Neural cell (in vitro differentiated cells): ENCODE data around the gene PRADC1. TPM values are rescaled to one million over a fixed set of nuclear protein-coding genes. Genes with fewer than 3 reads are reported as not detected.

Source experiments
- H2AFZ ChIP-seq: fragments of 200-600, 300-800 bp; sonication (generic), shearing (Covaris generic); 2 replicates; pipeline ENCODE4 v1.6.0; 2014; ENCODE audit warnings: low read depth, mild to moderate bottlenecking, antibody characterized with exemption, low read length, moderate library complexity
- H3F3A ChIP-seq: fragments of 200-600 bp; shearing (Covaris generic); 2 replicates; pipeline ENCODE4 v1.6.1; 2016; ENCODE audit warnings: mild to moderate bottlenecking, moderate library complexity, mixed read lengths, antibody characterized with exemption, low read length; ENCODE audit not compliant: insufficient read depth, poor library complexity, severe bottlenecking
- H3K27ac ChIP-seq: fragments of 200-600, 300-800 bp; sonication (generic), shearing (Covaris generic); 2 replicates; pipeline ENCODE4 v1.5.1; 2014; ENCODE audit warnings: mild to moderate bottlenecking, low read length, moderate library complexity
- H3K27me3 ChIP-seq: fragments of 300-800, 200-600 bp; sonication (generic), shearing (Covaris generic); 2 replicates; pipeline ENCODE4 v1.6.0; 2014; ENCODE audit warnings: mild to moderate bottlenecking, low read depth, low read length, moderate library complexity; ENCODE audit not compliant: insufficient read depth
- H3K36me3 ChIP-seq: fragments of 300-800, 200-600 bp; sonication (generic), shearing (Covaris generic); 2 replicates; pipeline ENCODE4 v1.5.1; 2014; ENCODE audit warnings: mild to moderate bottlenecking, antibody characterized with exemption, low read length, moderate library complexity; ENCODE audit not compliant: insufficient read depth
- H3K4me2 ChIP-seq: fragments of 300-800, 200-600 bp; sonication (generic), shearing (Covaris generic); 2 replicates; pipeline ENCODE4 v1.6.0; 2014; ENCODE audit warnings: mild to moderate bottlenecking, low read length
- H3K4me3 ChIP-seq: fragments of 300-800, 200-600 bp; sonication (generic), shearing (Covaris generic); 2 replicates; pipeline ENCODE4 v1.5.1; 2014; ENCODE audit warnings: mild to moderate bottlenecking, low read length, moderate library complexity
- H3K79me2 ChIP-seq: fragments of 200-600 bp; shearing (Covaris generic); replicated peaks from 2 replicates; pipeline ENCODE4 v1.6.0; 2014; ENCODE audit warnings: mild to moderate bottlenecking, low read length, moderate library complexity; ENCODE audit not compliant: insufficient read depth
- H3K9ac ChIP-seq: fragments of 300-800, 200-600 bp; sonication (generic), shearing (Covaris generic); 2 replicates; pipeline ENCODE4 v1.6.1; 2016; ENCODE audit warnings: mild to moderate bottlenecking, low read length, mixed read lengths
- H3K9me2 ChIP-seq: fragments of 200-600 bp; shearing (Covaris generic); 2 replicates; pipeline ENCODE4 v1.6.1; 2016; ENCODE audit warnings: mild to moderate bottlenecking, low read length, mixed read lengths; ENCODE audit not compliant: insufficient read depth
- H3K9me3 ChIP-seq: fragments of 200-600, 300-800 bp; sonication (generic), shearing (Covaris generic); 2 replicates; pipeline ENCODE4 v1.6.1; 2016; ENCODE audit warnings: mild to moderate bottlenecking, mixed run types, low read length, moderate library complexity, mixed read lengths
- H4K20me1 ChIP-seq: fragments of 200-600 bp; shearing (Covaris generic); 2 replicates; pipeline ENCODE4 v1.6.1; 2016; ENCODE audit warnings: mild to moderate bottlenecking, mixed run types; ENCODE audit not compliant: insufficient read depth
- EP300 ChIP-seq: fragments of 450-650 bp; conservative IDR thresholded peaks from 2 replicates; pipeline ENCODE4 v1.6.1; 2014; ENCODE audit warnings: antibody characterized with exemption, mild to moderate bottlenecking, moderate library complexity; ENCODE audit not compliant: poor library complexity, severe bottlenecking
- EZH2 ChIP-seq: fragments of 200-600, 300-800 bp; shearing (Covaris generic), sonication (generic); IDR thresholded peaks from 2 replicates; pipeline ENCODE4 v1.6.1; 2014; ENCODE audit warnings: antibody characterized with exemption, low read length, borderline replicate concordance, mild to moderate bottlenecking; ENCODE audit not compliant: insufficient read depth, poor library complexity, severe bottlenecking
- MXI1 ChIP-seq: fragments of 450-650 bp; conservative IDR thresholded peaks from 2 replicates; pipeline ENCODE4 v1.6.1; 2014; ENCODE audit warnings: antibody characterized with exemption, mild to moderate bottlenecking; ENCODE audit not compliant: poor library complexity, severe bottlenecking
- POLR2AphosphoS5 ChIP-seq: IDR thresholded peaks from 2 replicates; pipeline ENCODE4 v1.6.1; 2012
- RAD21 ChIP-seq: fragments of 450-650 bp; conservative IDR thresholded peaks from 2 replicates; pipeline ENCODE4 v1.6.1; 2014; ENCODE audit warnings: antibody characterized with exemption, mild to moderate bottlenecking, moderate library complexity
- SMC3 ChIP-seq: fragments of 450-650 bp; conservative IDR thresholded peaks from 2 replicates; pipeline ENCODE4 v1.6.1; 2014; ENCODE audit warnings: antibody characterized with exemption, mild to moderate bottlenecking, moderate library complexity; ENCODE audit not compliant: poor library complexity
- TAF1 ChIP-seq: IDR thresholded peaks from 2 replicates; pipeline ENCODE4 v1.6.1; 2012; ENCODE audit warnings: low read depth
- polyA plus RNA-seq: library from polyadenylated mRNA; depleted of rRNA; stranded (reverse); fragments of >200 nt; gene quantifications from 2 replicates; pipeline ENCODE4 v1.2.3, GENCODE V29; 2014
- TF ChIP-seq, protein P1 (sequence below): IDR thresholded peaks from 2 replicates; pipeline ENCODE4 v1.6.1; 2012; ENCODE audit warnings: borderline replicate concordance
- TF ChIP-seq, protein P2 (sequence below): fragments of 450-650 bp; IDR thresholded peaks from 2 replicates; pipeline ENCODE4 v1.5.1; 2014; ENCODE audit warnings: antibody characterized with exemption, mild to moderate bottlenecking, moderate library complexity; ENCODE audit not compliant: poor library complexity, severe bottlenecking

PRADC1 gene
- polyA plus RNA-seq, 1 donor from 2014 or later, result 36.5 TPM

- H3F3A ChIP-seq, result no peaks in the 10 kb centered on the region
- H3K27me3 ChIP-seq, result no peaks in the 10 kb centered on the region
- no peaks in the 10 kb centered on the region for H3K9me2 ChIP-seq
- no peak overlapping the region for H3K4me2 ChIP-seq
- no peaks in the 10 kb centered on the region for H3K79me2 ChIP-seq
- no peak for TF ChIP-seq POLR2AphosphoS5
- TF ChIP-seq, protein P1, sequence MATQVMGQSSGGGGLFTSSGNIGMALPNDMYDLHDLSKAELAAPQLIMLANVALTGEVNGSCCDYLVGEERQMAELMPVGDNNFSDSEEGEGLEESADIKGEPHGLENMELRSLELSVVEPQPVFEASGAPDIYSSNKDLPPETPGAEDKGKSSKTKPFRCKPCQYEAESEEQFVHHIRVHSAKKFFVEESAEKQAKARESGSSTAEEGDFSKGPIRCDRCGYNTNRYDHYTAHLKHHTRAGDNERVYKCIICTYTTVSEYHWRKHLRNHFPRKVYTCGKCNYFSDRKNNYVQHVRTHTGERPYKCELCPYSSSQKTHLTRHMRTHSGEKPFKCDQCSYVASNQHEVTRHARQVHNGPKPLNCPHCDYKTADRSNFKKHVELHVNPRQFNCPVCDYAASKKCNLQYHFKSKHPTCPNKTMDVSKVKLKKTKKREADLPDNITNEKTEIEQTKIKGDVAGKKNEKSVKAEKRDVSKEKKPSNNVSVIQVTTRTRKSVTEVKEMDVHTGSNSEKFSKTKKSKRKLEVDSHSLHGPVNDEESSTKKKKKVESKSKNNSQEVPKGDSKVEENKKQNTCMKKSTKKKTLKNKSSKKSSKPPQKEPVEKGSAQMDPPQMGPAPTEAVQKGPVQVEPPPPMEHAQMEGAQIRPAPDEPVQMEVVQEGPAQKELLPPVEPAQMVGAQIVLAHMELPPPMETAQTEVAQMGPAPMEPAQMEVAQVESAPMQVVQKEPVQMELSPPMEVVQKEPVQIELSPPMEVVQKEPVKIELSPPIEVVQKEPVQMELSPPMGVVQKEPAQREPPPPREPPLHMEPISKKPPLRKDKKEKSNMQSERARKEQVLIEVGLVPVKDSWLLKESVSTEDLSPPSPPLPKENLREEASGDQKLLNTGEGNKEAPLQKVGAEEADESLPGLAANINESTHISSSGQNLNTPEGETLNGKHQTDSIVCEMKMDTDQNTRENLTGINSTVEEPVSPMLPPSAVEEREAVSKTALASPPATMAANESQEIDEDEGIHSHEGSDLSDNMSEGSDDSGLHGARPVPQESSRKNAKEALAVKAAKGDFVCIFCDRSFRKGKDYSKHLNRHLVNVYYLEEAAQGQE, result no peak
- no peak for TF ChIP-seq EZH2
- TF ChIP-seq MXI1, result no peak
- TF ChIP-seq SMC3, result no peak
- TF ChIP-seq TAF1, result no peak
- no peak for TF ChIP-seq EP300
- no peak for TF ChIP-seq RAD21
- TF ChIP-seq, protein P2, sequence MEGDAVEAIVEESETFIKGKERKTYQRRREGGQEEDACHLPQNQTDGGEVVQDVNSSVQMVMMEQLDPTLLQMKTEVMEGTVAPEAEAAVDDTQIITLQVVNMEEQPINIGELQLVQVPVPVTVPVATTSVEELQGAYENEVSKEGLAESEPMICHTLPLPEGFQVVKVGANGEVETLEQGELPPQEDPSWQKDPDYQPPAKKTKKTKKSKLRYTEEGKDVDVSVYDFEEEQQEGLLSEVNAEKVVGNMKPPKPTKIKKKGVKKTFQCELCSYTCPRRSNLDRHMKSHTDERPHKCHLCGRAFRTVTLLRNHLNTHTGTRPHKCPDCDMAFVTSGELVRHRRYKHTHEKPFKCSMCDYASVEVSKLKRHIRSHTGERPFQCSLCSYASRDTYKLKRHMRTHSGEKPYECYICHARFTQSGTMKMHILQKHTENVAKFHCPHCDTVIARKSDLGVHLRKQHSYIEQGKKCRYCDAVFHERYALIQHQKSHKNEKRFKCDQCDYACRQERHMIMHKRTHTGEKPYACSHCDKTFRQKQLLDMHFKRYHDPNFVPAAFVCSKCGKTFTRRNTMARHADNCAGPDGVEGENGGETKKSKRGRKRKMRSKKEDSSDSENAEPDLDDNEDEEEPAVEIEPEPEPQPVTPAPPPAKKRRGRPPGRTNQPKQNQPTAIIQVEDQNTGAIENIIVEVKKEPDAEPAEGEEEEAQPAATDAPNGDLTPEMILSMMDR, result no peak
- H3K36me3 ChIP-seq, result peaks cover 5% of the 10 kb centered on the region
- H3K4me3 ChIP-seq, result no peak overlapping the region
- no peak overlapping the region for H3K27ac ChIP-seq
- H3K9ac ChIP-seq, result no peak overlapping the region
- H2AFZ ChIP-seq, result no peak overlapping the region
- H3K9me3 ChIP-seq, result no peaks in the 10 kb centered on the region
- no peaks in the 10 kb centered on the region for H4K20me1 ChIP-seq
Measured at GRCh38 chr2:73249636-73250035, 16.6 kb upstream of the PRADC1 start.

DNA sequence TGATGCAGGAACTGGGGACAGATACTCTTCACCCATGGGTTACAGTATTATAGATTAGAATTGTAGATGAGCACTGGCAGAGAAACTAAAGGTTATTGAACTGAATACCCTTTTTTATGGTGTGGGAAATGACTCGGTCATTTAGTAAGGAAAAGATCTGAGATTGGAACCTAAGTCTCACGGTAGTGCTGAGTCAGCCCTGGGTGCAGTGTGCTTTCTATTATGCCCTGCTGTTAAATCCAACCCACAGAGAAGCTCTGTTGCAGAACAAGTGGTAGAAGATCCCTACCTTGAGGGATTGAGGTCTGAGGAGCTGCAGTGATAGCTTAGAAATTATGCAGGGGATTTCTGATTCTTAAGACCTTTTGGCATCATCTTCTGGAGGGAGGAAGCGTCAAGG lies 13.8 kb upstream of the PRADC1 start:
- no peak overlapping the region for H3K27ac ChIP-seq
- H3K36me3 ChIP-seq, result no peaks in the 10 kb centered on the region
- no peaks in the 10 kb centered on the region for H3K9me3 ChIP-seq
- no peaks in the 10 kb centered on the region for H3K27me3 ChIP-seq
- no peak overlapping the region for H3K4me2 ChIP-seq
- no peaks in the 10 kb centered on the region for H4K20me1 ChIP-seq
- H3F3A ChIP-seq, result no peaks in the 10 kb centered on the region
- H3K9ac ChIP-seq, result no peak overlapping the region
- H3K4me3 ChIP-seq, result no peak overlapping the region
- no peaks in the 10 kb centered on the region for H3K9me2 ChIP-seq
- H2AFZ ChIP-seq, result no peak overlapping the region
- H3K79me2 ChIP-seq, result no peaks in the 10 kb centered on the region
- no peak for TF ChIP-seq EZH2
- TF ChIP-seq, protein P1, result no peak
- TF ChIP-seq POLR2AphosphoS5, result no peak
- TF ChIP-seq RAD21, result no peak
- TF ChIP-seq, protein P2, result no peak
- no peak for TF ChIP-seq TAF1
- no peak for TF ChIP-seq SMC3
- no peak for TF ChIP-seq MXI1
- no peak for TF ChIP-seq EP300
